ENCODE results near the gene UQCRC2.

- TF ChIP-seq POLR2A (IDR thresholded peaks at IDR 0.05; ENCODE audit: extremely low read depth, insufficient read length) = no peak
- TF ChIP-seq CTCF (IDR thresholded peaks at IDR 0.05; ENCODE audit: low read depth, low read length) = no peak
- no peak for TF ChIP-seq MAX (IDR thresholded peaks at IDR 0.05; ENCODE audit: low read depth, low read length)
These were observed 77.1 kb downstream of the UQCRC2 start for GRCh38 chr16:22030087-22030812.

Data from NB4 (cell line).